ENCODE data around the gene WDR72.

The WDR72 gene

DNA sequence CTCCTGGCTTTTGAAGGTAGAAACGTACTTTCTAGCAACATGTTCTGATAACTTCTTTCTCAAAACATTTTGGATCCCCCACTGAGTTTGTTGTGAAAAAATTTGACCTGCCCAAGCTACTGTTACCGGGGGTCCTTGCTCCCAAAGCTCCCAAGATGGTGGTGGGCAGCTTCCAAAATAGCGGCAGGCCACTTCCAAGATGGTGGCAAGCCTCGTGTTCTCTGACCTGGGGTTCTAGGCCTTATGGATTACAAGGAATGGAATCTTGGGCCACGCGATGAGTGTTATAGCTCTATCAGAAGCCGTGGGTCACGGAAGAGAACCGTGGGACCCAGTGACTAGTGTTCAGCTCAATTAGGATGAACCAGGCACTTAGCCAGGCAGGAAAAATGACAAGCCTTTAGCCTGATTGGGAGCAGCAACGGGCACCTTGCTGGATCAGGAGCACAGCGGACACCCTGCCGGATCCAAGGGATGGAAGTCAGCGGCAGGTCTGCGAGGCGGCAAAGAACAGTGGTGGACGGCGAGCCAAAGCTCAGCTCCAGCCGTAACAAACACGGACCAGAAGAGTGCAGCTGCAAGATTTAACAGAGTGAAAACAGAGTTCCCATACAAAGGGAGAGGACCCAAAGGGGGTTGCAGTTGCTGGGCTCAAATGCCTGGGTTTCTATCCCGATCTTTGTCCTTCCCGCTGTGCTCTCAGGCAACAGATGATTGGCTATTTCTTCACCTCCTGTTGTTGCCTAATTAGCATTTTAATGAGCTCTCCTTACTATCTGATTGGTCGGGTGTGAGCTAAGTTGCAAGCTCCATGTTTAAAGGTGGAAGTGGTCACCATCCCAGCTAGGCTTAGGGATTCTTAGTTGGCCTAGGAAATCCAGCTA is 133.3 kb downstream of the WDR72 start:
- no peak for DNase-seq (ENCODE audit: low spot score)

GRCh38 chr15:53625260-53625659 is 134.2 kb downstream of the WDR72 start:
- TF ChIP-seq, protein P1, sequence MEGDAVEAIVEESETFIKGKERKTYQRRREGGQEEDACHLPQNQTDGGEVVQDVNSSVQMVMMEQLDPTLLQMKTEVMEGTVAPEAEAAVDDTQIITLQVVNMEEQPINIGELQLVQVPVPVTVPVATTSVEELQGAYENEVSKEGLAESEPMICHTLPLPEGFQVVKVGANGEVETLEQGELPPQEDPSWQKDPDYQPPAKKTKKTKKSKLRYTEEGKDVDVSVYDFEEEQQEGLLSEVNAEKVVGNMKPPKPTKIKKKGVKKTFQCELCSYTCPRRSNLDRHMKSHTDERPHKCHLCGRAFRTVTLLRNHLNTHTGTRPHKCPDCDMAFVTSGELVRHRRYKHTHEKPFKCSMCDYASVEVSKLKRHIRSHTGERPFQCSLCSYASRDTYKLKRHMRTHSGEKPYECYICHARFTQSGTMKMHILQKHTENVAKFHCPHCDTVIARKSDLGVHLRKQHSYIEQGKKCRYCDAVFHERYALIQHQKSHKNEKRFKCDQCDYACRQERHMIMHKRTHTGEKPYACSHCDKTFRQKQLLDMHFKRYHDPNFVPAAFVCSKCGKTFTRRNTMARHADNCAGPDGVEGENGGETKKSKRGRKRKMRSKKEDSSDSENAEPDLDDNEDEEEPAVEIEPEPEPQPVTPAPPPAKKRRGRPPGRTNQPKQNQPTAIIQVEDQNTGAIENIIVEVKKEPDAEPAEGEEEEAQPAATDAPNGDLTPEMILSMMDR (IDR thresholded peaks at IDR 0.05; ENCODE audit: extremely low read depth, missing control alignments) = no peak
- no peak for DNase-seq (ENCODE audit: low spot score)

More for the DNA sequence above, 133.3 kb downstream of the WDR72 start:
- TF ChIP-seq, protein P1 (IDR thresholded peaks at IDR 0.05; ENCODE audit: extremely low read depth, missing control alignments) = no peak

GRCh38 chr15:53618461-53618860 is 141.0 kb downstream of the WDR72 start:
- TF ChIP-seq, protein P1 (IDR thresholded peaks at IDR 0.05; ENCODE audit: extremely low read depth, missing control alignments) = no peak
- no peak for DNase-seq (ENCODE audit: low spot score)

GRCh38 chr15:53611145-53611920 is 148.1 kb downstream of the WDR72 start:
- no peak for DNase-seq (ENCODE audit: low spot score)
- TF ChIP-seq, protein P1 (IDR thresholded peaks at IDR 0.05; ENCODE audit: extremely low read depth, missing control alignments) = no peak

- DNase-seq (ENCODE audit: low spot score) = no peak
- TF ChIP-seq, protein P1 (IDR thresholded peaks at IDR 0.05; ENCODE audit: extremely low read depth, missing control alignments) = no peak
These were observed 168.4 kb downstream of the WDR72 start for GRCh38 chr15:53591041-53591440.

DNA sequence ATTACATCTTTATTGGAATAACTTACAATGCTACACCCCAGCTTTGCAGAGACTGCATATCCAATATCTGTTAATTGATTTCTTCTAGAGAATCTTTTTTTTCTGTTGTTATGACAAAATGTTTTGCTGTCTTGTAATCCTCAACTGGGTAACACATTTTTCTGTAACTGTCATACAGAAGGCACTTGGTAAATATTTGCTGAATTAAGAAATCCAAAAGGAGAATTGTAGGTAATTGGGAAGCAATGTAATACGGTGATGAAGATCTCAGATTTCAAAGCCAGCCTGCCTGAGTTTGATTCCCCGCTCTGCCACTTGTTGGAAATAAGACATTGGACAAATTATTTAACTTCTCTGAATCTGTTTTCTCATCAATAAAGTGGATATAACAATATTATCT is 169.1 kb downstream of the WDR72 start:
- no peak for DNase-seq (ENCODE audit: low spot score)
- TF ChIP-seq, protein P1 (IDR thresholded peaks at IDR 0.05; ENCODE audit: extremely low read depth, missing control alignments) = no peak

GRCh38 chr15:53589520-53590057 is 169.9 kb downstream of the WDR72 start:
- no peak for DNase-seq (ENCODE audit: low spot score)
- TF ChIP-seq, protein P1 (IDR thresholded peaks at IDR 0.05; ENCODE audit: extremely low read depth, missing control alignments) = no peak

All from GM20000 (cell line).